GM19438 (cell line): ENCODE data around the gene MROH2A.

Source experiments
- ATAC-seq: cut with Tn5 transposase; IDR thresholded peaks from one replicate; pipeline ENCODE4 v1.9.1; 2021; ENCODE audit warnings: low read depth; ENCODE audit not compliant: unreplicated experiment

Gene MROH2A

GRCh38 chr2:233761040-233761769, 16.9 kb upstream of the MROH2A start:
- ATAC-seq = no peak

DNA sequence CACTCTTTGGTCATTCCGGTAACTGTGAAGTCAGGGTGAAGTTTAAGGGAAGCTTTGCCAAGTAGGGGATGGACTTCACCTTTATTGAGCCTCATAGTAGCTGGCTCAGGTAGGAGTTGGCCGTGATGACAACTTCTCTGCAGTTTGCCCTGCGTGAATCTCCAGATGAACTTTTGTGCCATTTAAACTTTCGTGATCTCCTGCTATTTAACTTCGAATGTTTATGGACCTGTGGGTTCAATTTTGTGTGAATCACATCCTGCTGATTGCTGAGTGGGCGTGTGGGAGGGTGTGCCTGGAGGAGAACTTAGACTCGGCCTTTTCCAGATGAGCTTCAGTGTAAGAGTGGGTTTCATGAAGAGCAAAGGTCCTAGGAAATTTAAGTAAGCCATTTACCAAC, 13.9 kb upstream of the MROH2A start:
- ATAC-seq = no peak

- ATAC-seq = no peak
These were observed 13.4 kb upstream of the MROH2A start for GRCh38 chr2:233764761-233765160.

GRCh38 chr2:233766416-233766815, 11.7 kb upstream of the MROH2A start:
- no peak for ATAC-seq

DNA sequence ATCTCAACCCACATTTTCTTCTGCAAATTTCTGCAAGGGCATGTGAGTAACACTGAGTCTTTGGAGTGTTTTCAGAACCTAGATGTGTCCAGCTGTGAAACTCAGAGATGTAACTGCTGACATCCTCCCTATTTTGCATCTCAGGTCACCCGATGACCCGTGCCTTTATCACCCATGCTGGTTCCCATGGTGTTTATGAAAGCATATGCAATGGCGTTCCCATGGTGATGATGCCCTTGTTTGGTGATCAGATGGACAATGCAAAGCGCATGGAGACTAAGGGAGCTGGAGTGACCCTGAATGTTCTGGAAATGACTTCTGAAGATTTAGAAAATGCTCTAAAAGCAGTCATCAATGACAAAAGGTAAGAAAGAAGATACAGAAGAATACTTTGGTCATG, 10.1 kb upstream of the MROH2A start:
- ATAC-seq = no peak

DNA sequence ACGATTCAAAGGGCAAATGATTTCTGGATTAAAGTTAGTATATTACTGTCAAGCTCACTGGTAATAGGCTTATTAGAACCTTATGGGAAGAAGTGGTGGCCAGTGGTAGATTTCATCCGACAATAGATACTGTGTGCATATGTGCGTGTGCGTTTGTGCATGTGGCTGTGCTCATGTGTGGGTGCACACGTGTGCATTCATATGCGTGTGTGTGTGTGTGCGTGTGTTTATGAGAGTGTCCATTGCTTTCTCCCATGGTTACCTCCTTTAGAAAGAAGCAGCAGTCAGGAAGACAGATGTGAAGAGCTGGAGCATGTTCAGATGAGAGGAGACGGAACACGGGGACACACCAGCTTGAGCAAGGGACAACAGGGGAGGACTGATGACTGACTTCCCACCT, 8.9 kb upstream of the MROH2A start:
- no peak for ATAC-seq

GRCh38 chr2:233772153-233772552, 6.0 kb upstream of the MROH2A start:
- no peak for ATAC-seq

DNA sequence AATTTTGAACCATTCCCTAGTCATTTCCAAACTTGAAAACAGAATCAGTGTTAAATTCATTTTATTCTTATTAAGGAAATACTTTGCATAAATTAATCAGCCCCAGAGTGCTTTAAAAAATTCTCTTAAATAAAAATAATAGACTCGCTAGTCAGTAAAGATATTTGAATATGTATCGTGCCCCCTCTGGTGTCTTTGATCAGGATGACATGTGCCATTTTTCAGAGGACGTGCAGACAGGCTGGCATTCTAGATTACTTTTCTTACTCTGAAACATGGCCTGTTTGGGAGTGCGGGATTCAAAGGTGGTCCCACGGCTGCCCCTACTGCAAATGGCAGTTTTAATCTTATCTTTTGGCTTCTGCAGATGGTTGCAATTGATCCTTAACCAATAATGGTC, 5.5 kb upstream of the MROH2A start:
- ATAC-seq = no peak

DNA sequence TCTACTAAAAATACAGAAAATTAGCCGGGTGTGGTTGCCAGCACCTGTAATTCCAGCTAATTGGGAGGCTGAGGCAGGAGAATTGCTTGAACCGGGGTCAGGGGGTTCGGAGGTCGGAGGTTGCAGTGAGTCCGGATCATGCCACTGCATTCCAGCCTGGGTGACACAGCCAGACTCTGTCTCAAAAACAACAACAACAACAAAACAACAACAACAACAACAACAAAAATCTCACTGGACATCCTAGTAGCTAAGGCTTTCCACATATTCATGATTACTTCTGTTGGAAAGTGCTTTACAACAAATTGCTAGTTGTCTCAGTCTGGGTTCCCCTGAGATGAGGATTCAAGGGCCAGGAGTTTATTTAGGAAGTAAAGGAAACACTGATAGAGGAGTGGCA, 4.3 kb upstream of the MROH2A start:
- no peak for ATAC-seq

DNA sequence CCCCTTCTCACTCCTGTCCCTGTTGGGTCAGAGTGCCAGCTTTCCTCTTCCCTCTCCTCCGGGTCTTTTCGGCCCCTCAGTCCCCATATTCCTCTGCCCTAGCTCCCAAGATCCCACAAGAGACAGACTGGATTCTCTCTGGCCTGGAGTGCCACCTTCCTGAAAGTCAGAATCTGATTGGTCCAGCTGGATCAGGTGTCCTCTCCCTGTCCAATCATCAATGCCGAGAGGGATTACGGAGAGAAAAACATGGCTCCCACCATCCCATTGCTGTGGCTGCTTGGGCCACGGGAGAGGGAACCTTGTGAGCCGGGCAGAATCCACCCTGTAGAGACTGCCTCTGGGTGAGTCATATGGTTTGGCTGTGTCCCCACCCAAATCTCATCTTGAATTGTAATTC, 2.7 kb upstream of the MROH2A start:
- no peak for ATAC-seq

- ATAC-seq = no peak
These were observed 1.6 kb downstream of the MROH2A start for GRCh38 chr2:233779722-233780121.

DNA sequence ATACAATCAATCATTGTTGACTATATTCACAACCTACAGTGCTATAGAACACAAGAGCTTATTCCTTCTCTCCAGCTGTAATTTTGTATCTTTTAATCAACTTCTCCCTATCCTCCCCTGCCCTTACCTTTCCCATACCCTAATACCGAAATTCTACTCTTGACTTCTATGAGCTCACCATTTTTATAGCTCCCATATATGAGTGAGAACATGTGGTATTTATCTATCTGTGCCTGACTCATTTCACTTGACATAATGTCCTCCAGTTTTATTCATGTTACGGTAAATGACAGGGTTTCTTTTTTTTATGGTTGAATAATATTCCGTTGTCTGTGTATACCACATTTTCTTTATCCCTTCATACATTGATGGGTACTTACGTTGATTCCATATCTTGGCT, 2.6 kb downstream of the MROH2A start:
- no peak for ATAC-seq

GRCh38 chr2:233789554-233789953, 11.4 kb downstream of the MROH2A start:
- no peak for ATAC-seq

DNA sequence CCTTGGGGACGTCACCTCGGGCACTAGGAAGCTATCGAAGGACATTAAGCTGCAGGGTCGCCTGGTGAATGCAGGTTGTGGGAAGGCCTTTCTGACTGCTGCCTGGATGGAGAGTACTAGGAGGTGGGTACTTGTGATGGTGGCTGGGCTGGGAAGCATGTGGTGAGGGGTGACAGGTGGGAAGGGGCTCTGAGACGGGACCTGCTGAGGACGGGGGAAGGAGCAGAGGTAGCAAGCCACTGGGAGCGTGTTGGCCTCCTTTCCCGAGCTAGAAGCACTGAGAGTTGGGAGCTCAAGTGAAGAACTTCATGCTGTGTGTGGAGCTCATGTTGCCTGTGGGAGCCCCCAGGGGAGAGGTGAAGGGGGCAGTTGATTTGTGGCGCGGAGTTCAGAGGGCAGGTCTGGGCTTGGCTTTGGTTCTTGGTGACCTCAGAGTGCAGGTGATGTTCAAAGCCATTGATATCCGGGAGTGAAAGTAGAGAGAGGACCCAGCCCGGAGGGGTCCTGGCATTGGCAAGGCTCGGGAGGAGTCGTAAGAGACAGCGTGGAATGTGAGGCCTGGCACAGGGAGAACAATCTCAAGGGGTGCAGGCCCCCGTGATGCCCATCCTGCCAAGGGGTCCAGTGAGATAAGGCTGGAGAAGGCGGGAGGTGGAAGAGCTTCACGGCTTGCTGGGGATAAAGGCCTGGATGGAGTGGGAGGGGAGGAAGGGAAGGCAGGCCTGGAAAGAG, 13.2 kb downstream of the MROH2A start:
- no peak for ATAC-seq

- ATAC-seq = no peak
These were observed 13.8 kb downstream of the MROH2A start for GRCh38 chr2:233791883-233792329.

GRCh38 chr2:233792720-233793119, 14.6 kb downstream of the MROH2A start:
- no peak for ATAC-seq

- no peak for ATAC-seq
These were observed 15.5 kb downstream of the MROH2A start for GRCh38 chr2:233793465-233794127.

DNA sequence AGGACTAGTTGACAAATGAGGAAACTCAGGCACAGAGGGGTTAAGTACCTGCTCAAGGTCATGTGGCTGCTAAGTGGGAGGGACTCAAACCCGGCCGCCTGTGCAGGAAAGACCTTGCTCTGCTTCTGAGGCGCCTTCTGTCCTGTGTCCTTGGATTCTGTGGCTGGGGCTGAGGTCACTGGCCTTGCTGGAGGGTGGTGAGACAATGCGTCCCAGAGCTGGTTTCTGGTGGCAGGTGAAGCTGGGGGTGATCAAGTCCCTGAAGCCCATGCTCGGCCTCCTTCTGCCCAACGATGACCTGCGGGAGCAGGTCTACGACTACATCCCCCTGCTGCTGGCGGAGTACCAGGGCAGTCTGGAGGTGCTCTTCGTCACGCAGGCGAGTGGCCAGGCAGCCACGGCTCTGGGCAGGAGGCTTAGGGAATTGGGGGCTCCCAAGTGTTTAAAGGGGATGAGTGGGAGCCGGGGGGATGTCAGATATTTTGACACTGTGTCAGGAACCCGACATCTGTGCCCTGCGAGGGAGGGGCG, 16.1 kb downstream of the MROH2A start:
- ATAC-seq = no peak

- no peak for ATAC-seq
These were observed 17.6 kb downstream of the MROH2A start for GRCh38 chr2:233795735-233796171.

- no peak for ATAC-seq
These were observed 18.1 kb downstream of the MROH2A start for GRCh38 chr2:233796254-233796653.

DNA sequence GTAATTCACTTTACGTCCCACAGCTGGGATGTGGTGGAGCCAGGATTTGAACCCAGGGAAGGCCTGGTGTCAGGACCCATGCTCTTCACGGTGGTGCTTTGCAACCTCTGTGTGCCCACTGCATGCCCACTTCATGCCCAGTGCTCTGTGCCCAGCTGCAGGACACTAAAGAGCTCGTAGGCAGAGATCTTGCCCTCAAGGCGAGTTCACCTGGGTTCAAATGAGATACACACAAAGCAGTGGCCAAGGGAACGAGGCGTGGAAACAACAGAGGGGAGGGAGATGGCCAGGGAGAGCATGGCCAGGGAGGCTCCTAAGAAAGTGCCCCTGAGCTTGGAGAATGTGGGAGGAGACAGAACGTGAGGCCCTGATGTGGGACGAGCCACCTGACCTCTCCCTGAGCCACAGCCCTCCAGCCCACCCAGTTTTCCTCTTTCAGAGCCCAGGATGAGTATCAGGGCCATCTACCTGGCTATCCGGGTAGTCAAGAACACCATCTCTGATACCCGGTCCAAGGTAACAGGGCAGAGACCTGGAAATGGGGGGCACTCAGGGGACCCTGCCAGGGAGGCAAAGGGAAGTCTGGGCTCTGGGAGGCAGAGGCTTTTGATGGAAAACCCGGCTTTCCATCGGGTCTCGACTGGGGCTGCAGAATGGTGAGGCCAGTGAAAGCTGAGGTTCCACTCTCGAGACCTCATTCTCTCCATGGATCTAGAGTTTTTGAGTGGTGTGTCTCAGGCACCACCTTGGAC, 20.4 kb downstream of the MROH2A start:
- no peak for ATAC-seq
